GM23338 (cell line): ENCODE results near the gene CFAP74. TPM values are rescaled to one million over a fixed set of nuclear protein-coding genes. Genes with fewer than 3 reads are reported as not detected.
A peak's percentile ranks its signal among the peaks of the same experiment; 100 is the strongest.

Experiments used
- ATAC-seq: fragments of 200-7000 bp; cut with Tn5 transposase; 3 replicates; pipeline ENCODE4 v1.9.1; 2020
- DNase-seq: peaks from one replicate; pipeline ENCODE4 v3.0.0-alpha.2; 2015; ENCODE audit warnings: low spot score
- H2AFZ ChIP-seq: fragments of 200-600 bp; sonication (generic); 2 replicates; pipeline ENCODE4 v1.8.0; 2016; ENCODE audit warnings: antibody characterized with exemption, mild to moderate bottlenecking, moderate library complexity
- H3F3A ChIP-seq: fragments of 200-600 bp; sonication (generic); replicated peaks from 2 replicates; pipeline ENCODE4 v1.8.0; 2017; ENCODE audit warnings: antibody characterized with exemption, mixed run types, low read depth
- H3K27ac ChIP-seq: fragments of 200-600 bp; sonication (generic); 2 replicates; pipeline ENCODE4 v1.6.1; 2016; ENCODE audit warnings: low read depth
- H3K27me3 ChIP-seq: fragments of 200-600 bp; sonication (generic); 2 replicates; pipeline ENCODE4 v1.8.0; 2016; ENCODE audit warnings: mild to moderate bottlenecking, mixed run types, moderate library complexity; ENCODE audit not compliant: insufficient read depth
- H3K36me3 ChIP-seq: fragments of 200-600 bp; sonication (generic); 2 replicates; pipeline ENCODE4 v1.8.0; 2016; ENCODE audit warnings: mild to moderate bottlenecking; ENCODE audit not compliant: insufficient read depth
- H3K4me1 ChIP-seq: fragments of 200-600 bp; sonication (generic); 2 replicates; pipeline ENCODE4 v1.8.0; 2016; ENCODE audit warnings: mild to moderate bottlenecking, moderate library complexity; ENCODE audit not compliant: insufficient read depth
- H3K4me2 ChIP-seq: fragments of 200-600 bp; sonication (generic); 2 replicates; pipeline ENCODE4 v1.7.1; 2017; ENCODE audit warnings: mixed run types
- H3K4me3 ChIP-seq: fragments of 200-600 bp; sonication (generic); 2 replicates; pipeline ENCODE4 v1.6.1; 2016; ENCODE audit warnings: mixed run types
- H3K79me2 ChIP-seq: fragments of 200-600 bp; sonication (generic); replicated peaks from 2 replicates; pipeline ENCODE4 v1.8.0; 2017; ENCODE audit warnings: mild to moderate bottlenecking; ENCODE audit not compliant: insufficient read depth
- H3K9me2 ChIP-seq: fragments of 200-600 bp; sonication (generic); 2 replicates; pipeline ENCODE4 v1.8.0; 2017; ENCODE audit not compliant: insufficient read depth
- H4K20me1 ChIP-seq: fragments of 200-600 bp; sonication (generic); replicated peaks from 2 replicates; pipeline ENCODE4 v1.8.0; 2017; ENCODE audit warnings: mild to moderate bottlenecking; ENCODE audit not compliant: insufficient read depth
- H3K27ac Mint-ChIP-seq: 2 replicates; pipeline ENCODE4 v1.8.0; 2020; ENCODE audit warnings: inconsistent platforms, mild to moderate bottlenecking, moderate library complexity, mixed read lengths
- H3K27me3 Mint-ChIP-seq: 3 replicates; pipeline ENCODE4 v1.8.0; 2022; ENCODE audit warnings: low read depth, mild to moderate bottlenecking, moderate library complexity, mixed read lengths, inconsistent platforms; ENCODE audit not compliant: insufficient read depth, poor library complexity
- H3K36me3 Mint-ChIP-seq: 3 replicates; pipeline ENCODE4 v1.8.0; 2021; ENCODE audit warnings: low read depth, mild to moderate bottlenecking, inconsistent platforms, moderate library complexity, mixed read lengths
- H3K4me1 Mint-ChIP-seq: 3 replicates; pipeline ENCODE4 v1.8.0; 2020; ENCODE audit warnings: mild to moderate bottlenecking, inconsistent platforms, mixed read lengths
- H3K4me3 Mint-ChIP-seq: 3 replicates; pipeline ENCODE4 v1.8.0; 2021; ENCODE audit warnings: moderate library complexity, mild to moderate bottlenecking, inconsistent platforms, mixed read lengths
- H3K9me3 Mint-ChIP-seq: 3 replicates; pipeline ENCODE4 v1.8.0; 2020; ENCODE audit warnings: moderate library complexity, mild to moderate bottlenecking, inconsistent platforms, mixed read lengths
- CREB1 ChIP-seq: fragments of 250-450 bp; sonication (Bioruptor Pico); IDR thresholded peaks from 2 replicates; pipeline ENCODE4 v1.5.0; 2020; ENCODE audit warnings: low read depth, mild to moderate bottlenecking, moderate library complexity
- EZH2 ChIP-seq: fragments of 200-600 bp; sonication (generic); IDR thresholded peaks from one replicate; pipeline ENCODE4 v1.8.0; 2017; ENCODE audit warnings: antibody characterized with exemption, mild to moderate bottlenecking, low read depth; ENCODE audit not compliant: unreplicated experiment
- EZH2phosphoT487 ChIP-seq: fragments of 200-600 bp; sonication (generic); IDR thresholded peaks from one replicate; pipeline ENCODE4 v1.8.1; 2018; ENCODE audit warnings: antibody characterized with exemption; ENCODE audit not compliant: unreplicated experiment
- NANOG ChIP-seq: IDR thresholded peaks from 2 replicates; pipeline ENCODE4 v1.6.1; 2016; ENCODE audit warnings: antibody characterized with exemption, borderline replicate concordance
- STAT1 ChIP-seq: IDR thresholded peaks from one replicate; pipeline ENCODE4 v1.6.1; 2016; ENCODE audit warnings: antibody characterized with exemption; ENCODE audit not compliant: unreplicated experiment
- polyA plus RNA-seq: library from polyadenylated mRNA; unstranded; fragments of >200 nt; fragmentation: Nextera tagmentation; extraction: Ambion mirVana; gene quantifications from 2 replicates; pipeline ENCODE4 v1.2.1, GENCODE V29; 2016
- total RNA-seq: library from RNA; depleted of rRNA; stranded (reverse); fragments of >200 nt; shearing (Covaris generic); gene quantifications from 2 replicates; pipeline ENCODE4 v1.2.3, GENCODE V29; 2014
- TF ChIP-seq, protein P1 (sequence below), 2 experiments: fragments of 200-600 bp in 1 of 2; sonication (generic) in 1 of 2; conservative IDR thresholded peaks; 2 replicates each; pipeline versions ENCODE4 v1.5.1 to v1.6.1; 2016 to 2017; ENCODE audit warnings: antibody characterized with exemption in 2 of 2, low read depth in 2 of 2, mild to moderate bottlenecking in 2 of 2, moderate library complexity in 1 of 2
- TF ChIP-seq, protein P2 (sequence below): IDR thresholded peaks from 2 replicates; pipeline ENCODE4 v1.6.1; 2016; ENCODE audit warnings: antibody characterized with exemption

The CFAP74 gene
- total and polyA plus RNA-seq, 2 experiments from 2014 or later: 0.21 TPM; not detected in 1

DNA sequence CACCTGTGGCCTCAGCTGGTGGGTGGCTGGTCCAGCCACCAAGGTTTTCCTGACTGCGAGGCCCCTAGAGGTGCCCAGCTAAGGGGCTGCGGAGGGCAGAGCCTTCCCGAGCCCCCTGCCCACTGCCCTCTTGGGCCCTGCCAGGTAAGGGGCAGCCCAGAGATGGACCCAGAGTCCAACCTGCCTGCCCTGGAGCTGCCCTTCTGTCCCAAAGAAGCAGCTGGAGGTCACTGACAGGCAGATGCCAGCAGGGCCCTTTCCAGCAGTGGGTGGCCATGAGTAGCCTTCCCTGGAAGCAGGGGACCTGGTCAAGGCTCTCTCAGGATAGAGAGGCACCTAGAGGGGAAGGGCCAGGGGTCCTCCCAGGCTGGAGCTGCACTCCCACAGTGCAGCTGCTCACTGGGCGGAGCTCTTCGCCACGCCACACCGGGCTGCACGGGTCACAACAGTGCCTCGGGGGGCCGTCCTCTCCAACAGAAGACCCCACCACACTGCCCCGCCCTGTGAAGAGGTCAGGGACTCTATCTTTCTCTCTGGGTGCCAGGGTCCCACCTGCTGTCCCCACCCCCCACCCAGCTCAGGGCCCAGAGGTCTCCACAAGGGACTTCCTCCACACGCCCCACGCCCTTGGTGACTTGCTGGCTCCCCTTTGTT lies 101.8 kb downstream of the CFAP74 start (continued):
- TF ChIP-seq EZH2phosphoT487 (no peak), EZH2 (no peak)

DNA sequence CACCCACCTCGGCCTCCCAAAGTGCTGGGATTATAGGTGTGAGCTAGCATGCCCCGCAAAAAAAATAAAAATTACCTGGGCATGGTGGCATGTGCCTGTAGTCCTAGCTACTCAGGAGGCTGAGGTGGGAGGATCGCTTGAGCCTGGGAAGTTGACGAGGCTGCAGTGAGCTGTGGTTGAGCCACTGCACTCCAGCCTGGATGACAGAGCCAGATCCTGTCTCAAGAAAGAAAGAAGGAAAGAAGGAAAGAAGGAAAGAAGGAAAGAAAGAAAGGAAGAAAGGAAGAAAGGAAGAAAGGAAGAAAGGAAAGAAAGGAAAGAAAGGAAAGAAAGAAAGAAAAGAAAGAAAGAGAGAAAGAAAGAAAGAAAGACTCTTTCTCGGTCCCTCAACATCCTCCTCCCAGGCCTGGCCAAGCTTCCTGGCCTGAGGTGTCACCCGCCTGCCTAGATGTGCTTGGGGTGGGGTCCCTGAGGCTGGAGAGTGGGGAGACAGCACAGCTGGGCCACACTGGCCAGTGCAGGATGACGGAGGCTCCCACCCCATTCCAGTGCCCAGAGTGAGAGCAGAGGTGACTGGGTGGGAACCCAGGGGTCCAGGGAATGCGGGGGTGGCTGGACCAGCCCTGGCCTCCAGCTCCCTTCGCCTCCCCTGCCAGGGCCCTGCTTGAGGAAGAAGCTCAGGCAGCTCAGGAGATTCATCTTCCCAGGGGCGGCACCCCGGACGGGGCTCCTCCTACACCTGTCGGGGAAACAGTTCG lies 102.5 kb downstream of the CFAP74 start:
- H3K4me1 Mint-ChIP-seq: peaks cover 11% of the 10 kb centered on the region
- no peaks in the 10 kb centered on the region for H3K79me2 ChIP-seq
- no peaks in the 10 kb centered on the region; the same call in 2 of the 3 replicates for H3K36me3 Mint-ChIP-seq
- peaks cover 10% of the 10 kb centered on the region for H3K27me3 Mint-ChIP-seq
- TF ChIP-seq STAT1 (no peak), NANOG (no peak), CREB1 (no peak), EZH2phosphoT487 (no peak)
- TF ChIP-seq, protein P1, sequence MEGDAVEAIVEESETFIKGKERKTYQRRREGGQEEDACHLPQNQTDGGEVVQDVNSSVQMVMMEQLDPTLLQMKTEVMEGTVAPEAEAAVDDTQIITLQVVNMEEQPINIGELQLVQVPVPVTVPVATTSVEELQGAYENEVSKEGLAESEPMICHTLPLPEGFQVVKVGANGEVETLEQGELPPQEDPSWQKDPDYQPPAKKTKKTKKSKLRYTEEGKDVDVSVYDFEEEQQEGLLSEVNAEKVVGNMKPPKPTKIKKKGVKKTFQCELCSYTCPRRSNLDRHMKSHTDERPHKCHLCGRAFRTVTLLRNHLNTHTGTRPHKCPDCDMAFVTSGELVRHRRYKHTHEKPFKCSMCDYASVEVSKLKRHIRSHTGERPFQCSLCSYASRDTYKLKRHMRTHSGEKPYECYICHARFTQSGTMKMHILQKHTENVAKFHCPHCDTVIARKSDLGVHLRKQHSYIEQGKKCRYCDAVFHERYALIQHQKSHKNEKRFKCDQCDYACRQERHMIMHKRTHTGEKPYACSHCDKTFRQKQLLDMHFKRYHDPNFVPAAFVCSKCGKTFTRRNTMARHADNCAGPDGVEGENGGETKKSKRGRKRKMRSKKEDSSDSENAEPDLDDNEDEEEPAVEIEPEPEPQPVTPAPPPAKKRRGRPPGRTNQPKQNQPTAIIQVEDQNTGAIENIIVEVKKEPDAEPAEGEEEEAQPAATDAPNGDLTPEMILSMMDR (conservative IDR thresholded peaks at IDR 0.05; ENCODE audit: low read depth in 2 of 2): no peak
- no peak overlapping the region for H3K4me3 ChIP-seq
- H3K27ac ChIP-seq: no peak overlapping the region
- H3K36me3 ChIP-seq: no peaks in the 10 kb centered on the region
- peaks cover 9% of the 10 kb centered on the region for H3F3A ChIP-seq
- no peak overlapping the region for H3K27ac Mint-ChIP-seq
- no peak overlapping the region for H2AFZ ChIP-seq
- no peak overlapping the region for H3K4me2 ChIP-seq
- H3K27me3 ChIP-seq: no peaks in the 10 kb centered on the region
- ATAC-seq: peak; percentile 35
- DNase-seq: no peak
- no peaks in the 10 kb centered on the region for H3K9me2 ChIP-seq
- H3K9me3 Mint-ChIP-seq: no peaks in the 10 kb centered on the region
- H3K4me1 ChIP-seq: no peaks in the 10 kb centered on the region
- no peaks in the 10 kb centered on the region for H4K20me1 ChIP-seq
- H3K4me3 Mint-ChIP-seq: no peak overlapping the region; the same call in 2 of the 3 replicates

DNA sequence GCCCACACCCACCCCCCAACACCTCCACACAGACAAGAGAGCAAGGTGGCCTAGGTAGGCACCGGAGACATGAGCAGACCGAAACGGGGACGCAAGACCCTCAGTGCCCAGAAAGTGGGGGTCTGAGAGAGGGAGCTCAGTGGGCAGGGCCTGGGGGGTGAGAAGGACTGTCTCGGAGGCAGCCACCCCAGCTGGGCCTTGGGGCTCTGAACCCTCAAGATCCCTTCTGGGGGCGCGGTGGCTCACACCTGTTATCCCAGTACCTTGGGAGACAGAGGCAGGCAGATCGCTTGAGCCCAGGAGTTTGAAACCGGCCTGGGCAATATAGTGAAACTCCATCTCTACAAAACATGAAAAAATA lies 103.6 kb downstream of the CFAP74 start:
- Histone ChIP-seq H3K27me3 (no peaks in the 10 kb centered on the region), H4K20me1 (no peaks in the 10 kb centered on the region), H3K27ac (no peak overlapping the region), H3K9me2 (no peaks in the 10 kb centered on the region), H3K4me1 (peaks cover 4% of the 10 kb centered on the region), H2AFZ (no peak overlapping the region), H3F3A (peaks cover 9% of the 10 kb centered on the region), H3K79me2 (no peaks in the 10 kb centered on the region), H3K4me2 (no peak overlapping the region), H3K36me3 (no peaks in the 10 kb centered on the region), H3K4me3 (no peak overlapping the region)
- Mint-ChIP-seq H3K36me3 (no peaks in the 10 kb centered on the region; the same call in 2 of the 3 replicates), H3K4me1 (peaks cover 20% of the 10 kb centered on the region), H3K27ac (no peak overlapping the region), H3K4me3 (no peak overlapping the region), H3K9me3 (no peaks in the 10 kb centered on the region; the same call in 2 of the 3 replicates), H3K27me3 (peaks cover 12% of the 10 kb centered on the region)
- DNase-seq (no peak), ATAC-seq (no peak)
- TF ChIP-seq, protein P2, sequence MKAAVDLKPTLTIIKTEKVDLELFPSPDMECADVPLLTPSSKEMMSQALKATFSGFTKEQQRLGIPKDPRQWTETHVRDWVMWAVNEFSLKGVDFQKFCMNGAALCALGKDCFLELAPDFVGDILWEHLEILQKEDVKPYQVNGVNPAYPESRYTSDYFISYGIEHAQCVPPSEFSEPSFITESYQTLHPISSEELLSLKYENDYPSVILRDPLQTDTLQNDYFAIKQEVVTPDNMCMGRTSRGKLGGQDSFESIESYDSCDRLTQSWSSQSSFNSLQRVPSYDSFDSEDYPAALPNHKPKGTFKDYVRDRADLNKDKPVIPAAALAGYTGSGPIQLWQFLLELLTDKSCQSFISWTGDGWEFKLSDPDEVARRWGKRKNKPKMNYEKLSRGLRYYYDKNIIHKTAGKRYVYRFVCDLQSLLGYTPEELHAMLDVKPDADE: no peak
- no peak for TF ChIP-seq NANOG
